GM18909 (cell line): Measurements from ENCODE around the gene DCHS2.

ENCODE experiments used
- ATAC-seq: cut with Tn5 transposase; IDR thresholded peaks from one replicate; pipeline ENCODE4 v1.9.1; 2021; ENCODE audit warnings: mild to moderate bottlenecking; ENCODE audit not compliant: unreplicated experiment, poor library complexity

Gene DCHS2

DNA sequence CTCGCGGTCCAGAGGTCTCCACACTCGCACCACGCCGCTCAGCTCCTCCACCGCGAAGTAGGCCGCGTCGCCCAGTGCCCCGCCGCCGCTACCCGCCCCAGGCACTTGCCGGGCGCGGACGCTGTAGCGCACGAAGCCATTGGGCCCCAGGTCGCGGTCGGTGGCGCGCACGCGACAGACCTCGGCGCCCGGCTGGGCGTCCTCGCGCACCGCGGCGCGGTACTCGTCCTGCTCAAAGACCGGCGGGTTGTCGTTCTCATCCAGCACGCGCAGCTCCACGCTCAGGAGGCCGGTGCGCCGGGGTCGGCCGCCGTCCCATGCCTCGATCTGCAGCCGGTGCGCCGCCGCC is 1.4 kb downstream of the DCHS2 start:
- ATAC-seq = no peak

DNA sequence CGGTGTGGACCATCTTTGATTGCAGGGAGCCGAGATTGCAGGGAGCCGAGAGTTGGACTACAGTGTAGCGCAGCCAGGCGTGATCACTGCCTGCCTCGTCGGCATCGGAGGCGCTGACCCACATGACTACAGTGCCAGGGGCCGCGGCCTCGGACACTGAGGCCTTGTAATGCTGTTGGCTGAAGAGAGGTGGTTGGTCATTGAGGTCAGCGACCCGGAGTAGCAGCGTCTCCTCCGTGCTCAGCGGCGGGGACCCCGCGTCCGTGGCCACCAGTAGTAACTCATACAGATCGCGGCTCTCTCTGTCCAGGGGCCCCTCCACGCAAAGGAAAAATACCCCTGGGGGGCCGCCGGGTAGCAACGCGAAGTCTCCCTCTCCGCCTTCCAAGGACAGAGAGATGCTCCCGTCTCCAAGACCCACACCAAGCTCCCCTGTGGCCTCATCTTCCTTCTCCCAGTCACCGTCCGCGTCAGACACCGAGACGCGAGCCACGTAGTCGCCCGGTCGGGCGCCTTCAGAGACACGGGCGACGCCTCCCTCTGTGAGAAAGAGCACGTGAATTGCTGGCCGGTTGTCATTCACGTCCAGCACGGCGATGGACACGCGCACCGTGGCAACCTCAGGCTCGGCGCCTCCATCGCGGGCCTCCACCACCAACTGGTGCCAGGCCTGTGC is 1.9 kb downstream of the DCHS2 start:
- no peak for ATAC-seq

- no peak for ATAC-seq
Measured at GRCh38 chr4:154487145-154487544, 4.5 kb downstream of the DCHS2 start.

- peak; percentile 98 for ATAC-seq
Measured at GRCh38 chr4:154485127-154485773, 6.3 kb downstream of the DCHS2 start.

DNA sequence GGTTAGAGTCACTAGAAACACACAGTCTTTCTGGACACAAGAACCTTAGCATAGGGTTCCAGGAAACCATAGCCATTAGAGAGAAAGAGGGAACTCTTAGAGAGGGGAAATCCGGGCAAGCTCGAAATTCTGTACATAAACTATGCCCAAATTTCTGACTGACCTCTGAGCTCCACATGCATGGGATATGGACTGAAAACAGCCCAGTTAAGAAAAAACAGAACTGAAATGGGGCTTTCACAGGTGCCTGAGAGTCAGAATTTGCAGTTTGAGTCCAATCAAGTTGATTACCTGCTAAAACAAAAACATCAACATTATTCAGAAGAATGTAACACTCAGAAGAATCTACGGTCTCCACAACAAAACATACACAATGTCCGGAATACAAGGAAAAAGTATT is 13.1 kb downstream of the DCHS2 start:
- ATAC-seq = peak; percentile 34

GRCh38 chr4:154478128-154478527 is 13.5 kb downstream of the DCHS2 start:
- ATAC-seq = peak; percentile 83

DNA sequence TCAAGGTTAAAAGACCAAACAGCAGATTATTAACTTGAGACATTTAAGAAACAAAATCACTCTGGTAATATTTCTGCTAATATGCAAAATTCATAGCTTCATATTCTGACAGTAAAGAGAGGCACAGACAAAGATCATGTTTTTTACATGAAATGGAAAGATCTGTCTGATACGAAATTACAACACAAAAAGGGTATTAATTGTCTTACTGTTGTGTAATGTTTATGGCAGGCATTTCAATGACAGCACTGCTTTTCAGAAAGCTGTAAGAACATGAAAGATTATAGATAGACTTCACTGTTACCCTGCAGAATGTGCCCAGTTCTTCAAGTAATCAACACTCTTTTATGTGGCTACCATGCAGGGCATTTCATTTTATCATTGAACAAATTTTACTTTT is 15.4 kb downstream of the DCHS2 start:
- ATAC-seq = no peak

DNA sequence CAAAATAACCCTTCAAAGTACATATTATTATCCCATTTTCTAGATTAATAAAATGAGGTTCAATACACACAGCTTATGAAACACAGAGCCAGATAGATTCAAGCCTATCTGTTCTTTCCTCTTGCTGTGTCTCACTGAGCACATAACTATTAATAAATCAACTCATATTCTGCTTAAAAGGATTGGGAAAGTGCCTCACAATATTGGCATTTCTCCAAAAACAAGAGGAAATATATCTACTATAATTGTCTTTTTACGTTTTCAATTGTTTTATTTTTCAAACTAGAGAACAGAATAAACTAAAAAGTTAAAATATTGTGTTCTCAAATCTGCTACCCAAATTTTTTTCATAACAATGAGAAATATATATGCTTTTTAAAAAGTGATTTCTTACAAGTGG is 15.8 kb downstream of the DCHS2 start:
- ATAC-seq = no peak

- ATAC-seq = no peak
Measured at GRCh38 chr4:154473497-154473896, 18.1 kb downstream of the DCHS2 start.

DNA sequence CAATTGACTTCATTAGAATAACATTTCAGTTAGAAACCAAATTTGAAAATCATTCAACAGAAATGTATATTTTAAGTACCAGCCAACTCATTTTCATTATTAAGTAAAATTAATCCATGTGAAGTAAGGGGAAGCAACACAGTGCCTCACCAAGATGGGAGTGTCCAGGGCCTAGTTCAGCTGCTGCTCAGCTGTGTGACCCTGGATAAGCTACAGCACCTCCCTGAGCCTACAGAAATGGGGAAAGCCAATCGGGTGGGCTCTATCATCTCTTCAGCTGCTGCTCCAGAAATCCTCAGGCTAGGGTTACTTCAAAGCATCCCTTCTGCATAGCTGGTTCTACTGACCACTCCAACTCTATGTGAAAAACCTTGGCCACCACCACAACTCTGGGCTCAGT is 18.7 kb downstream of the DCHS2 start:
- no peak for ATAC-seq

DNA sequence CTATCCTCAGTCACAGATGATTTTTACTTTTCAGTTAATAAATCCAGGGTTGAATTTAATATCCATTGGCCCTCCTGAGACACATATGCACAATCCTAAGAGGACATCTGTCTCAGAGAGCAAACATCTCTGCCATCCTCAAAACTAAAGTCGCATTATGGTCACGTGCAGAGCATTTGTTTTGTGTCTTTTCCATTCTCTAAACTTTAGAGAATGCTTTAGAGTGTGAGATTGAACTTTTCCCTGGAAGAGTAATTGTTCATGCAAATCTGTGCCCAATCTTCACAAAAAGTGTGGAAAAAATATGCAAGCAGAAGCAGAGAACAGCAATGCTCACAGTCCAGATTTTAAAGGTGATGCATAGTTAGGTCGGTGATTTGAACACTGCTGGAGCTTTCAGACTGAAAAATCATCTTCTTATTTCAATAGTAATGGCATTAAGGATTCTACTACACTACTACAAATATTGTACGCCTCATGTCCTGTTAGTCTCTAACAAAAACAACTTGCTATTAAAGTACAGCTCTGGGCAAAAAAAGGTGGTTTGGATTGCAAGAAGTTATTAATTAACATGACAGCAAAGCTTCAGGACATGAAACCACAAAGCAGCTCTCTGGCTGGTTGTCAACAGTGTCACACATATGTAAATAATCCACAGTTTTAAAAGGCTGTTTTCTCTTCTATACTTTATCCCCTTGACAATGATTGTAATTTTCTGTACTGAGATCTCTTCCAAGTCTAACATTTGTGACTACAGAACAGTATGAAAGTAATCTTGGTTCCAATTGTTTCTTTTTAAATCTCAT is 19.9 kb downstream of the DCHS2 start:
- ATAC-seq = peak; percentile 80

- peak; percentile 82 for ATAC-seq
Measured at GRCh38 chr4:154471032-154471431, 20.6 kb downstream of the DCHS2 start.

GRCh38 chr4:154467886-154468285 is 23.7 kb downstream of the DCHS2 start:
- ATAC-seq = no peak

- ATAC-seq = no peak
Measured at GRCh38 chr4:154466336-154466735, 25.3 kb downstream of the DCHS2 start.

GRCh38 chr4:154465085-154465484 is 26.5 kb downstream of the DCHS2 start:
- ATAC-seq = no peak

- ATAC-seq = no peak
Measured at GRCh38 chr4:154464654-154465053, 26.9 kb downstream of the DCHS2 start.

GRCh38 chr4:154462081-154462810 is 29.4 kb downstream of the DCHS2 start:
- no peak for ATAC-seq

DNA sequence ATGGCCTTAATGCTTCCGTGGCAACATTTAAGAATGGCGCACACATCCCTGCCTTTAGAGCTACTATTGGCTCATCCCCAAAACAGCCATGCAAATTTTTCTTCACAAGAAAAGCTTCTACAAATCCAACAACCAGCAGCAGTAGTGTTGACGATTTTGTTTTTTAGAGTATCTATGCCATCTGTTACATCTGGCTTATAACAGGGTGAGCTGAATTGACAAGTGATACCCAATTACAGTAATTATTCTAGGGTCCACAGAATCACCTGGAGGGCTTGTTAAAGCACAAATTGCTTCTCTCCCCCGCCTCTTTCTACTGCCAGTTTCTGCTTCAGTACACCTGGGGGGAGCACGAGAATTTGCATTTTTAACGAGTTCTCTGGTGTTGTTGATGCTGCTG is 34.1 kb downstream of the DCHS2 start:
- no peak for ATAC-seq

DNA sequence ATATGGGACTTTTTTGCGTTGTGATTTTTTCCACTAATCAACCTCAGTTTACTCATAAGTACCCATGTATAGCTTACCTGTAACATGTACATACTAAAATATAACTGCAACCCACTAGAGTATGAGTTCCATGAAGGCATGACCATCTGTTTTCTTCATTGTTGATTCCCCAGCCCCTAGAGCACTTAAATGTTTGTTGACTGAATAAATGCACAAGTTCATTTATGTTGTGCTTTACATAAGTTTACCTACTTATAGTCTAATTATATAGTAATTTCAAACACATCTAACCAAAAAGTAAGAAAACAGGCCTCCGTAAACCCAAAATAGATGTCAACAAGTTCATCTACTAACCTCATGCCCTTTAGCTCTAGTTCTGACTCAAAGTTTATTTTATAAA is 34.7 kb downstream of the DCHS2 start:
- no peak for ATAC-seq

- no peak for ATAC-seq
Measured at GRCh38 chr4:154456240-154456639, 35.4 kb downstream of the DCHS2 start.

DNA sequence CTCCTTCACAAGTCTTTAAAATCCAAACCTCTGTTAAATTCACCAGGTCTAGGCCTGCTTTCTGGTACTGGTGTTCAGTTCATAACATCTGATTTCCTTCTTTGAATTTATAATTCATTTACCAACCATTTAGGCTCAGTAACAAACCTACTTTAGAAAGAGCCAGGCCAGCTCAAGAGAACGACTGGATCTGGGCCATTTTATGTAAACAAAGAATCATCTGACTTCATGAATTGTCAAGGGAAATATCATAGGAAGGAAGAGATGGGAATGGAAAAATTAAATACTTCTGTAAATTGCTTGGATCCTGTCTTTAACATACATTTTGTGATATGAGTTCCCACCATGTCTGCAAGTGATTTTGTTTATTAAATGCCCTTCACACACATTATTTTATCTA is 36.5 kb downstream of the DCHS2 start:
- no peak for ATAC-seq
